Trophoblast cell (in vitro differentiated cells and primary cell): ENCODE results near the gene NRG2.

Experiments
- DNase-seq, 2 donors: peaks; one replicate each; pipeline ENCODE4 v3.0.0-alpha.2; 2016
- H2AFZ ChIP-seq: 2 replicates; pipeline ENCODE4 v1.6.1; 2013; ENCODE audit warnings: low read length, moderate library complexity, mild to moderate bottlenecking; ENCODE audit not compliant: insufficient read depth, poor library complexity
- H2AK5ac ChIP-seq: 2 replicates; pipeline ENCODE4 v1.6.1; 2013; ENCODE audit warnings: mild to moderate bottlenecking, low read length
- H2BK120ac ChIP-seq: 2 replicates; pipeline ENCODE4 v1.6.1; 2013; ENCODE audit warnings: low read length, mild to moderate bottlenecking, moderate library complexity; ENCODE audit not compliant: insufficient read depth, poor library complexity
- H2BK12ac ChIP-seq: 2 replicates; pipeline ENCODE4 v1.6.1; 2013; ENCODE audit warnings: mild to moderate bottlenecking, low read length, moderate library complexity
- H2BK5ac ChIP-seq: 2 replicates; pipeline ENCODE4 v1.6.1; 2013; ENCODE audit warnings: low read length, low read depth, moderate library complexity, mild to moderate bottlenecking; ENCODE audit not compliant: poor library complexity
- H3K14ac ChIP-seq: 2 replicates; pipeline ENCODE4 v1.6.1; 2013; ENCODE audit warnings: mild to moderate bottlenecking, low read length
- H3K18ac ChIP-seq: 2 replicates; pipeline ENCODE4 v1.6.1; 2013; ENCODE audit warnings: mild to moderate bottlenecking, low read length
- H3K23ac ChIP-seq: 2 replicates; pipeline ENCODE4 v1.6.1; 2013; ENCODE audit warnings: low read length
- H3K27ac ChIP-seq: 2 replicates; pipeline ENCODE4 v1.5.1; 2013; ENCODE audit warnings: low read depth, mild to moderate bottlenecking, inconsistent platforms, low read length, moderate library complexity
- H3K27me3 ChIP-seq: 2 replicates; pipeline ENCODE4 v1.6.1; 2013; ENCODE audit warnings: inconsistent platforms, mild to moderate bottlenecking, low read length, moderate library complexity; ENCODE audit not compliant: insufficient read depth
- H3K36me3 ChIP-seq, 2 experiments: 1 replicate in 1 of 2; 2 replicates in 1 of 2; pipeline ENCODE4 v1.6.1; 2013; ENCODE audit warnings: low read length in 2 of 2, mild to moderate bottlenecking in 2 of 2, moderate library complexity in 1 of 2; ENCODE audit not compliant: insufficient read depth in 2 of 2, control insufficient read depth in 1 of 2
- H3K4ac ChIP-seq: 2 replicates; pipeline ENCODE4 v1.6.1; 2013; ENCODE audit warnings: low read depth, mild to moderate bottlenecking, low read length, moderate library complexity
- H3K4me1 ChIP-seq, 2 experiments: 1 replicate in 1 of 2; 2 replicates in 1 of 2; pipeline ENCODE4 v1.6.1; 2013; ENCODE audit warnings: low read length in 2 of 2, mild to moderate bottlenecking in 2 of 2, moderate library complexity in 1 of 2; ENCODE audit not compliant: insufficient read depth in 2 of 2, control insufficient read depth in 1 of 2
- H3K4me2 ChIP-seq: 2 replicates; pipeline ENCODE4 v1.6.1; 2013; ENCODE audit warnings: inconsistent platforms, mild to moderate bottlenecking, low read length, moderate library complexity
- H3K4me3 ChIP-seq: 2 replicates; pipeline ENCODE4 v1.5.1; 2013; ENCODE audit warnings: mild to moderate bottlenecking, low read depth, low read length, inconsistent platforms
- H3K79me1 ChIP-seq: one replicate; pipeline ENCODE4 v1.6.1; 2013; ENCODE audit warnings: low read length
- H3K79me2 ChIP-seq: 2 replicates; pipeline ENCODE4 v1.6.1; 2013; ENCODE audit warnings: low read length, mild to moderate bottlenecking; ENCODE audit not compliant: control insufficient read depth, insufficient read depth, poor library complexity
- H3K9ac ChIP-seq: 2 replicates; pipeline ENCODE4 v1.6.1; 2013; ENCODE audit warnings: mild to moderate bottlenecking, low read length
- H3K9me3 ChIP-seq: 2 replicates; pipeline ENCODE4 v1.6.1; 2013; ENCODE audit warnings: low read depth, mild to moderate bottlenecking, control low read depth, inconsistent platforms, low read length; ENCODE audit not compliant: insufficient read depth
- H4K12ac ChIP-seq: 2 replicates; pipeline ENCODE4 v1.6.1; 2013; ENCODE audit warnings: low read depth, mild to moderate bottlenecking, low read length, moderate library complexity
- H4K8ac ChIP-seq: 2 replicates; pipeline ENCODE4 v1.6.1; 2013; ENCODE audit warnings: low read depth, mild to moderate bottlenecking, low read length, moderate library complexity
- H4K91ac ChIP-seq: one replicate; pipeline ENCODE4 v1.6.1; 2013; ENCODE audit warnings: low read depth, mild to moderate bottlenecking, low read length, moderate library complexity
- WGBS: extraction: QIAGEN DNeasy Blood & Tissue Kit; methylation state at CpG from one replicate; pipeline ENCODE4 v1.1.7; 2013; ENCODE audit warnings: missing lambda C conversion rate; ENCODE audit not compliant: insufficient read length, insufficient coverage; ENCODE audit errors: extremely low coverage; 5-methylcytosine and 5-hydroxymethylcytosine counted together

The NRG2 gene

GRCh38 chr5:139862313-139862712, 180.8 kb downstream of the NRG2 start:
- no peak overlapping the region for H2BK5ac ChIP-seq
- peaks cover 3% of the 10 kb centered on the region for H3K27me3 ChIP-seq
- H4K12ac ChIP-seq = no peak overlapping the region
- peak in 1 of 2 donors; percentile 25 for DNase-seq
- no peaks in the 10 kb centered on the region for H3K4me1 ChIP-seq
- H3K4ac ChIP-seq = no peak overlapping the region
- no peak overlapping the region for H2BK120ac ChIP-seq
- no peak overlapping the region for H4K91ac ChIP-seq
- no peak overlapping the region for H3K27ac ChIP-seq
- no peak overlapping the region for H3K4me2 ChIP-seq
- no peak overlapping the region for H2AK5ac ChIP-seq
- H2BK12ac ChIP-seq = no peak overlapping the region
- no peak overlapping the region for H4K8ac ChIP-seq
- H3K79me2 ChIP-seq = no peaks in the 10 kb centered on the region
- peak overlapping the region; percentile 1 for H3K4me3 ChIP-seq
- H3K79me1 ChIP-seq = no peaks in the 10 kb centered on the region
- WGBS = no CpG with 5 or more reads among the region's 2 CpGs
- no peak overlapping the region for H2AFZ ChIP-seq
- H3K9me3 ChIP-seq = no peaks in the 10 kb centered on the region
- no peak overlapping the region for H3K18ac ChIP-seq
- H3K14ac ChIP-seq = no peak overlapping the region
- no peak overlapping the region for H3K23ac ChIP-seq
- H3K9ac ChIP-seq = no peak overlapping the region
- H3K36me3 ChIP-seq = no peaks in the 10 kb centered on the region

GRCh38 chr5:139861889-139862207, 181.3 kb downstream of the NRG2 start:
- H3K14ac ChIP-seq = no peak overlapping the region
- H3K27ac ChIP-seq = no peak overlapping the region
- H3K36me3 ChIP-seq = no peaks in the 10 kb centered on the region
- H3K4me3 ChIP-seq = no peak overlapping the region
- no peak overlapping the region for H2BK120ac ChIP-seq
- no peak overlapping the region for H3K9ac ChIP-seq
- H3K27me3 ChIP-seq = peaks cover 3% of the 10 kb centered on the region
- no CpG with 5 or more reads among the region's 4 CpGs for WGBS
- no peak overlapping the region for H4K12ac ChIP-seq
- H3K4me2 ChIP-seq = no peak overlapping the region
- no peak overlapping the region for H2BK5ac ChIP-seq
- H2BK12ac ChIP-seq = no peak overlapping the region
- no peak overlapping the region for H3K4ac ChIP-seq
- H3K4me1 ChIP-seq = no peaks in the 10 kb centered on the region
- H4K8ac ChIP-seq = no peak overlapping the region
- no peak overlapping the region for H2AFZ ChIP-seq
- H2AK5ac ChIP-seq = no peak overlapping the region
- no peak overlapping the region for H4K91ac ChIP-seq
- no peaks in the 10 kb centered on the region for H3K79me2 ChIP-seq
- peaks cover under 1% of the 10 kb centered on the region for H3K9me3 ChIP-seq
- no peak overlapping the region for H3K23ac ChIP-seq
- DNase-seq = no peak
- H3K18ac ChIP-seq = no peak overlapping the region
- H3K79me1 ChIP-seq = no peaks in the 10 kb centered on the region

GRCh38 chr5:139861021-139861888, 181.8 kb downstream of the NRG2 start:
- H4K12ac ChIP-seq = no peak overlapping the region
- no peak overlapping the region for H2BK12ac ChIP-seq
- H3K27ac ChIP-seq = no peak overlapping the region
- H2BK5ac ChIP-seq = no peak overlapping the region
- no peak overlapping the region for H4K8ac ChIP-seq
- H2AK5ac ChIP-seq = no peak overlapping the region
- H3K4me2 ChIP-seq = no peak overlapping the region
- no peak for DNase-seq
- H3K79me1 ChIP-seq = no peaks in the 10 kb centered on the region
- no peaks in the 10 kb centered on the region for H3K36me3 ChIP-seq
- no peak overlapping the region for H3K23ac ChIP-seq
- no peaks in the 10 kb centered on the region for H3K79me2 ChIP-seq
- no peak overlapping the region for H3K18ac ChIP-seq
- H3K4me1 ChIP-seq = no peaks in the 10 kb centered on the region
- H3K27me3 ChIP-seq = peaks cover 3% of the 10 kb centered on the region
- peaks cover 3% of the 10 kb centered on the region for H3K9me3 ChIP-seq
- H3K9ac ChIP-seq = no peak overlapping the region
- no peak overlapping the region for H3K4ac ChIP-seq
- no peak overlapping the region for H2BK120ac ChIP-seq
- no peak overlapping the region for H3K4me3 ChIP-seq
- no peak overlapping the region for H3K14ac ChIP-seq
- H2AFZ ChIP-seq = no peak overlapping the region
- WGBS = no CpG with 5 or more reads among the region's 15 CpGs
- H4K91ac ChIP-seq = no peak overlapping the region

GRCh38 chr5:139859013-139859412, 184.1 kb downstream of the NRG2 start:
- no peaks in the 10 kb centered on the region for H3K4me1 ChIP-seq
- no peak overlapping the region for H4K8ac ChIP-seq
- no peak overlapping the region for H3K4ac ChIP-seq
- H3K27ac ChIP-seq = no peak overlapping the region
- H3K4me3 ChIP-seq = no peak overlapping the region
- no peak overlapping the region for H2AFZ ChIP-seq
- no peak overlapping the region for H3K4me2 ChIP-seq
- no peak for DNase-seq
- H3K36me3 ChIP-seq = no peaks in the 10 kb centered on the region
- H3K79me1 ChIP-seq = no peaks in the 10 kb centered on the region
- WGBS = no CpG with 5 or more reads among the region's 2 CpGs
- no peaks in the 10 kb centered on the region for H3K79me2 ChIP-seq
- H4K91ac ChIP-seq = no peak overlapping the region
- peaks cover 3% of the 10 kb centered on the region for H3K27me3 ChIP-seq
- no peak overlapping the region for H2BK5ac ChIP-seq
- H3K18ac ChIP-seq = no peak overlapping the region
- H2BK12ac ChIP-seq = no peak overlapping the region
- H3K9ac ChIP-seq = no peak overlapping the region
- H3K23ac ChIP-seq = no peak overlapping the region
- no peak overlapping the region for H3K14ac ChIP-seq
- no peak overlapping the region for H4K12ac ChIP-seq
- peaks cover 3% of the 10 kb centered on the region for H3K9me3 ChIP-seq
- H2AK5ac ChIP-seq = no peak overlapping the region
- no peak overlapping the region for H2BK120ac ChIP-seq
